ENCODE measurements around the gene GLI3. TPM values are rescaled to one million over a fixed set of nuclear protein-coding genes. Genes with fewer than 3 reads are reported as not detected.

GLI3 gene
- total RNA-seq, 2 experiments from 2014 or later: not detected

- ChIA-PET CTCF (no interaction called here), POLR2A (no interaction called here)
- TF ChIP-seq CTCF (IDR thresholded peaks at IDR 0.05): no peak
- Mint-ChIP-seq H3K4me3 (no peak overlapping the region), H3K36me3 (ENCODE audit: low read depth) (no peaks in the 10 kb centered on the region), H3K27me3 (peaks cover 3% of the 10 kb centered on the region), H3K9me3 (no peaks in the 10 kb centered on the region), H3K4me1 (ENCODE audit: low read depth) (no peaks in the 10 kb centered on the region), H3K27ac (no peak overlapping the region)
- intact Hi-C loops (cut with micrococcal nuclease): no loop called here
- no peak for ATAC-seq
- DNase-seq: peak; percentile 2
Measured at GRCh38 chr7:42272793-42273665, 36.0 kb upstream of the GLI3 start.

GRCh38 chr7:42269161-42269560 is 32.2 kb upstream of the GLI3 start:
- no peaks in the 10 kb centered on the region for H3K36me3 Mint-ChIP-seq (ENCODE audit: low read depth)
- no peak for ATAC-seq
- no peak for DNase-seq
- peaks cover 3% of the 10 kb centered on the region for H3K27me3 Mint-ChIP-seq
- no peak overlapping the region for H3K4me3 Mint-ChIP-seq
- no peak overlapping the region for H3K27ac Mint-ChIP-seq
- no peak for TF ChIP-seq CTCF (IDR thresholded peaks at IDR 0.05)
- CTCF ChIA-PET: no interaction called here
- H3K4me1 Mint-ChIP-seq (ENCODE audit: low read depth): no peaks in the 10 kb centered on the region
- POLR2A ChIA-PET: no interaction called here
- intact Hi-C loops (cut with micrococcal nuclease): no loop called here
- no peaks in the 10 kb centered on the region for H3K9me3 Mint-ChIP-seq

- TF ChIP-seq CTCF (IDR thresholded peaks at IDR 0.05): no peak
- Mint-ChIP-seq H3K4me1 (ENCODE audit: low read depth) (no peaks in the 10 kb centered on the region), H3K9me3 (no peaks in the 10 kb centered on the region), H3K36me3 (ENCODE audit: low read depth) (no peaks in the 10 kb centered on the region), H3K27ac (no peak overlapping the region), H3K27me3 (peaks cover 1% of the 10 kb centered on the region), H3K4me3 (no peak overlapping the region)
- POLR2A ChIA-PET: no interaction called here
- no peak for DNase-seq
- intact Hi-C loops (cut with micrococcal nuclease): no loop called here
- no peak for ATAC-seq
- CTCF ChIA-PET: no interaction called here
Measured at GRCh38 chr7:42264702-42265101, 27.7 kb upstream of the GLI3 start.

GRCh38 chr7:42263971-42264370 is 27.0 kb upstream of the GLI3 start:
- H3K4me1 Mint-ChIP-seq (ENCODE audit: low read depth): no peaks in the 10 kb centered on the region
- H3K27ac Mint-ChIP-seq: no peak overlapping the region
- no peaks in the 10 kb centered on the region for H3K9me3 Mint-ChIP-seq
- no peak for TF ChIP-seq CTCF (IDR thresholded peaks at IDR 0.05)
- no peaks in the 10 kb centered on the region for H3K36me3 Mint-ChIP-seq (ENCODE audit: low read depth)
- H3K4me3 Mint-ChIP-seq: no peak overlapping the region
- peaks cover 1% of the 10 kb centered on the region for H3K27me3 Mint-ChIP-seq
- DNase-seq (no peak), ATAC-seq (no peak)
- ChIA-PET POLR2A (no interaction called here), CTCF (no interaction called here)
- intact Hi-C loops (cut with micrococcal nuclease): no loop called here

GRCh38 chr7:42262964-42263363 is 26.0 kb upstream of the GLI3 start:
- Mint-ChIP-seq H3K9me3 (peaks cover 2% of the 10 kb centered on the region), H3K4me3 (no peak overlapping the region), H3K4me1 (ENCODE audit: low read depth) (no peaks in the 10 kb centered on the region), H3K27me3 (peaks cover 1% of the 10 kb centered on the region), H3K36me3 (ENCODE audit: low read depth) (no peaks in the 10 kb centered on the region), H3K27ac (no peak overlapping the region)
- POLR2A ChIA-PET: no interaction called here
- intact Hi-C loops (cut with micrococcal nuclease): no loop called here
- DNase-seq (no peak), ATAC-seq (no peak)
- TF ChIP-seq CTCF (IDR thresholded peaks at IDR 0.05): no peak
- CTCF ChIA-PET: no interaction called here

All from activated CD8-positive, alpha-beta T cell treated with anti-CD3 and anti-CD28 coated beads for 36 hours (primary cell).